Prostate gland (tissue), 2 donors: ENCODE data around the gene SPIRE2. TPM values are rescaled to one million over a fixed set of nuclear protein-coding genes. Genes with fewer than 3 reads are reported as not detected.

ENCODE experiments used
- DNase-seq: peaks from one replicate; pipeline ENCODE4 v3.0.0-alpha.2; 2019; ENCODE audit warnings: low spot score
- H3K27ac ChIP-seq, 2 donors: fragments of 200-600 bp; sonication (generic); 2 replicates each; pipeline ENCODE4 v1.5.1; 2017 to 2019
- H3K27me3 ChIP-seq: fragments of 200-600 bp; sonication (generic); replicated peaks from 2 replicates; pipeline ENCODE4 v1.5.1; 2019; ENCODE audit not compliant: insufficient read depth
- H3K36me3 ChIP-seq, 2 donors: fragments of 200-600 bp; sonication (generic); 1 replicate in 1 of 2; 2 replicates in 1 of 2; pipeline versions ENCODE4 v1.5.1 to v1.8.1; 2017 to 2019
- H3K4me1 ChIP-seq: fragments of 200-600 bp; sonication (generic); replicated peaks from 2 replicates; pipeline ENCODE4 v1.5.1; 2019
- H3K4me3 ChIP-seq, 2 donors: fragments of 200-600 bp; sonication (generic); 2 replicates each; pipeline ENCODE4 v1.5.1; 2017 to 2019
- H3K9me3 ChIP-seq: fragments of 200-600 bp; sonication (generic); 2 replicates; pipeline ENCODE4 v1.5.1; 2017
- POLR2A ChIP-seq: fragments of 450-650 bp; IDR thresholded peaks from one replicate; pipeline ENCODE4 v1.6.1; 2016; ENCODE audit warnings: antibody characterized with exemption, mild to moderate bottlenecking
- POLR2AphosphoS5 ChIP-seq: sonication (generic); formaldehyde crosslinking; IDR thresholded peaks from one replicate; pipeline ENCODE4 v1.6.1; 2017; ENCODE audit warnings: antibody characterized with exemption
- WGBS: methylation state at CpG from one replicate; pipeline ENCODE4 v1.1.5; 2018; 5-methylcytosine and 5-hydroxymethylcytosine counted together
- intact Hi-C: fragments of 100-400 bp; cut with DNase I; formaldehyde crosslinking; loops from one replicate; pipeline ENCODE4 v1.14.2; 2022
- total RNA-seq, 2 donors: library from RNA; depleted of rRNA; stranded (reverse); fragments of >200 nt; gene quantifications; one replicate each; pipeline ENCODE4 v1.1.0, GENCODE V29; 2016
- TF ChIP-seq, protein P1 (sequence below), 4 experiments: fragments of 200-600 bp in 2 of 4; fragments of 450-650 bp in 2 of 4; sonication (generic) in 2 of 4; IDR thresholded peaks; 1 replicate in 3 of 4; 2 replicates in 1 of 4; pipeline ENCODE4 v1.5.1; 2016 to 2019; ENCODE audit warnings: antibody characterized with exemption in 4 of 4, mild to moderate bottlenecking in 2 of 4, moderate library complexity in 2 of 4

The SPIRE2 gene
- total RNA-seq, 2 donors from 2014 or later: 13.7 to 15.5 TPM

GRCh38 chr16:89826531-89827382 lies 1.5 kb upstream of the SPIRE2 start:
- TF ChIP-seq POLR2A (no peak), POLR2AphosphoS5 (no peak)
- TF ChIP-seq, protein P1, sequence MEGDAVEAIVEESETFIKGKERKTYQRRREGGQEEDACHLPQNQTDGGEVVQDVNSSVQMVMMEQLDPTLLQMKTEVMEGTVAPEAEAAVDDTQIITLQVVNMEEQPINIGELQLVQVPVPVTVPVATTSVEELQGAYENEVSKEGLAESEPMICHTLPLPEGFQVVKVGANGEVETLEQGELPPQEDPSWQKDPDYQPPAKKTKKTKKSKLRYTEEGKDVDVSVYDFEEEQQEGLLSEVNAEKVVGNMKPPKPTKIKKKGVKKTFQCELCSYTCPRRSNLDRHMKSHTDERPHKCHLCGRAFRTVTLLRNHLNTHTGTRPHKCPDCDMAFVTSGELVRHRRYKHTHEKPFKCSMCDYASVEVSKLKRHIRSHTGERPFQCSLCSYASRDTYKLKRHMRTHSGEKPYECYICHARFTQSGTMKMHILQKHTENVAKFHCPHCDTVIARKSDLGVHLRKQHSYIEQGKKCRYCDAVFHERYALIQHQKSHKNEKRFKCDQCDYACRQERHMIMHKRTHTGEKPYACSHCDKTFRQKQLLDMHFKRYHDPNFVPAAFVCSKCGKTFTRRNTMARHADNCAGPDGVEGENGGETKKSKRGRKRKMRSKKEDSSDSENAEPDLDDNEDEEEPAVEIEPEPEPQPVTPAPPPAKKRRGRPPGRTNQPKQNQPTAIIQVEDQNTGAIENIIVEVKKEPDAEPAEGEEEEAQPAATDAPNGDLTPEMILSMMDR (IDR thresholded peaks at IDR 0.05): no peak

GRCh38 chr16:89827383-89828198 lies 684 bp upstream of the SPIRE2 start:
- intact Hi-C loops: no loop called here
- Histone ChIP-seq H3K9me3 (no peaks in the 10 kb centered on the region), H3K4me3 (peak overlapping the region; percentile 45 to 75), H3K4me1 (no peaks in the 10 kb centered on the region), H3K27ac (peak overlapping the region; percentile 63 to 84), H3K27me3 (no peaks in the 10 kb centered on the region), H3K36me3 (no peaks in the 10 kb centered on the region)
- WGBS: 8% methylated on average over 26 of the region's 43 CpGs
- TF ChIP-seq POLR2AphosphoS5 (no peak), POLR2A (peak; percentile 41)
- TF ChIP-seq, protein P1 (IDR thresholded peaks at IDR 0.05): no peak
- DNase-seq: peak; percentile 46

More at GRCh38 chr16:89826531-89827382, 1.5 kb upstream of the SPIRE2 start:
- Histone ChIP-seq H3K4me3 (no peak overlapping the region), H3K4me1 (no peaks in the 10 kb centered on the region), H3K36me3 (no peaks in the 10 kb centered on the region), H3K27me3 (no peaks in the 10 kb centered on the region), H3K9me3 (no peaks in the 10 kb centered on the region), H3K27ac (no peak overlapping the region)
- 89% methylated on average over 26 of the region's 26 CpGs for WGBS
- intact Hi-C loops: no loop called here
- DNase-seq: no peak

GRCh38 chr16:89828870-89829629 lies 775 bp downstream of the SPIRE2 start:
- H3K9me3 ChIP-seq: no peaks in the 10 kb centered on the region
- no peaks in the 10 kb centered on the region for H3K36me3 ChIP-seq
- H3K27me3 ChIP-seq: no peaks in the 10 kb centered on the region
- intact Hi-C loops: no loop called here
- no peaks in the 10 kb centered on the region for H3K4me1 ChIP-seq
- DNase-seq: no peak
- TF ChIP-seq POLR2AphosphoS5 (no peak), POLR2A (no peak)
- TF ChIP-seq, protein P1 (IDR thresholded peaks at IDR 0.05): no peak
- H3K27ac ChIP-seq: peak overlapping the region; percentile 33 to 65
- WGBS: 8% methylated on average over 25 of the region's 26 CpGs
- H3K4me3 ChIP-seq: peak overlapping the region; percentile 45 to 75

DNA sequence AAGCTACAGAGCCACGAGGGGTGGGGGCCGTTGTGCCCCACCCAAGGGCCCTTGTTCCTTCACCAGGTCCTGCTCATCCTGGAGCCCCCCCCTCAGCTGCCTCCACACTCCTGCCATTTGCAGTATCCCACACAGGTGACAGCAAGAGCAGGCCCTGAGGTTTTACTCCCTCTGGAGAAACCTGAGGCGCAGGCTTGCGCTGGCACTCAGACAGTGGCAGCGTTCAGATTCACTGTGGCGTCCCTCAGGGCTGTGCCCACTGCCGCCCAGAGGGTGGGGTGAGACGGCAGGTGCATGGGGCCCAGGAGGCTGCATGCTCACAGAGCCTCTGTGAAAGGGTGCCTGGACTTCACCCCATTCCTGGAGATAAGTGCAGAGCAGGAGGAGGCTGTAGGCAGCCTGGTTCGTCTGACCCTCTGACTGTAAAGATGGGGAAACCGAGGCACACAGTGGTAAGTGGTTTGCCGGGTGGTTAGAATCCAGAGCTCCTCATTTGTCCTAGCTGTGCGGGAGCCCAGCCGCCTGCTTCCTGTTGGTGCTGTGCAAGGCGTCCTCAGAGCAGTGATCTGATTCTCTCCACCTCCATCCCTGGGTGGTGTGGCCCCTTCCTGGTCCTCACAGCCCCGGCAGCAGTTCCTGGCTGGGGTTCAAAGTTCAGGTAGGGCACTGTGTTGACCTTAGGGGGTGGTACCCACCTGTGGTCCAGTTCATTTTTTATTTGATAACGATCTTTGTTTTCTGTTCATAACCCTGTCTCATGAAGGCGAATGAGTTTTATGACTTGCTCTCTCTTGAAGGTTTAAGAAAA lies 1.6 kb downstream of the SPIRE2 start:
- intact Hi-C loops: no loop called here
- Histone ChIP-seq H3K4me3 (no peak overlapping the region), H3K27ac (no peak overlapping the region), H3K36me3 (no peaks in the 10 kb centered on the region), H3K4me1 (no peaks in the 10 kb centered on the region), H3K9me3 (no peaks in the 10 kb centered on the region), H3K27me3 (no peaks in the 10 kb centered on the region)
- 58% methylated on average over 12 of the region's 17 CpGs for WGBS
- no peak for DNase-seq
- TF ChIP-seq POLR2A (no peak), POLR2AphosphoS5 (no peak)
- TF ChIP-seq, protein P1 (IDR thresholded peaks at IDR 0.05): no peak
